H1 (cell line): ENCODE measurements around the gene GALNT9. TPM values are rescaled to one million over a fixed set of nuclear protein-coding genes. Genes with fewer than 3 reads are reported as not detected.

Experiments
- ATF3 ChIP-seq: IDR thresholded peaks from 2 replicates; pipeline ENCODE4 v1.6.1; 2011; ENCODE audit warnings: low read depth, mild to moderate bottlenecking, low read length; ENCODE audit not compliant: insufficient read depth
- CHD1 ChIP-seq: IDR thresholded peaks from 2 replicates; pipeline ENCODE4 v1.6.1; 2012; ENCODE audit warnings: low read depth, low read length, improper control_type of control experiment
- CHD7 ChIP-seq: fragments of 300-600 bp; sonication (generic); IDR thresholded peaks from 2 replicates; pipeline ENCODE4 v1.7.1; 2012; ENCODE audit warnings: low read length, moderate library complexity, mild to moderate bottlenecking, inconsistent platforms; ENCODE audit not compliant: insufficient replicate concordance
- FOSL1 ChIP-seq: IDR thresholded peaks from 2 replicates; pipeline ENCODE4 v1.6.1; 2011; ENCODE audit warnings: mild to moderate bottlenecking, low read depth, low read length, moderate library complexity; ENCODE audit not compliant: insufficient read depth
- JUN ChIP-seq: IDR thresholded peaks from 2 replicates; pipeline ENCODE4 v1.6.1; 2011; ENCODE audit warnings: low read depth, mild to moderate bottlenecking, improper control_type of control experiment, low read length
- NRF1 ChIP-seq: IDR thresholded peaks from 2 replicates; pipeline ENCODE4 v1.6.1; 2011; ENCODE audit warnings: mild to moderate bottlenecking, low read depth, low read length, improper control_type of control experiment
- RBBP5 ChIP-seq: IDR thresholded peaks from 2 replicates; pipeline ENCODE4 v1.7.1; 2012; ENCODE audit warnings: low read depth, mild to moderate bottlenecking, inconsistent platforms, low read length, moderate library complexity, borderline replicate concordance
- YY1 ChIP-seq: IDR thresholded peaks from 2 replicates; pipeline ENCODE4 v1.6.1; 2011; ENCODE audit warnings: low read depth, mild to moderate bottlenecking, low read length
- polyA plus RNA-seq, 7 experiments: library from polyadenylated mRNA; depleted of rRNA in 3 of 7; stranded (reverse) in 5 of 7; unstranded in 2 of 7; fragments of >200 nt in 5 of 7; fragments of 200-250 nt in 2 of 7; gene quantifications; 1 replicate in 5 of 7; 2 replicates in 1 of 7; 4 replicates in 1 of 7; pipeline versions ENCODE4 v1.2.1 to v1.2.3, GENCODE V29; 2011 to 2013; ENCODE audit warnings: missing spikeins in 2 of 7, mixed read lengths in 2 of 7
- total RNA-seq: library from RNA; stranded (reverse); fragmentation: NEBNext Ultra II Directional; extraction: Animal tissue kit (Norgen Biotek cat#: 25700); gene quantifications from 2 replicates; pipeline ENCODE4 v1.2.1, GENCODE V29; 2021

Gene GALNT9
- total and polyA plus RNA-seq, 2 of the 8 experiments (the other 6 are each of a cell fraction or from before 2014, with no cell fraction given): 2.0 to 3.6 TPM

- TF ChIP-seq CHD7 (no peak), ATF3 (no peak), RBBP5 (no peak), NRF1 (no peak), JUN (no peak), FOSL1 (no peak), YY1 (no peak), CHD1 (no peak)
Measured at GRCh38 chr12:132289356-132290202, 39.8 kb downstream of the GALNT9 start (continued).
